GM10266 (cell line): Measurements from ENCODE around the gene M6PR.

ENCODE experiments used
- DNase-seq: peaks from one replicate; pipeline ENCODE4 v3.0.0; 2012; ENCODE audit errors: extremely low spot score
- CTCF ChIP-seq: IDR thresholded peaks from 2 replicates; pipeline ENCODE4 v1.5.1; 2012; ENCODE audit warnings: mild to moderate bottlenecking, low read depth; ENCODE audit not compliant: control insufficient read depth, insufficient read depth; ENCODE audit errors: missing control alignments

Gene M6PR

GRCh38 chr12:8894986-8895385 is 54.5 kb downstream of the M6PR start:
- no peak for DNase-seq
- TF ChIP-seq CTCF, result no peak

GRCh38 chr12:8894378-8894777 is 55.1 kb downstream of the M6PR start:
- DNase-seq, result no peak
- no peak for TF ChIP-seq CTCF

GRCh38 chr12:8891976-8892375 is 57.5 kb downstream of the M6PR start:
- TF ChIP-seq CTCF, result no peak
- DNase-seq, result no peak
